Measurements from ENCODE around the gene XRCC4.
"Not testable (repeated sequence)": the region's sequence is repeated elsewhere in the genome, so short reads cannot be mapped to it uniquely, and the experiment has no call there.

Gene XRCC4
- 2.4 to 5.5 (median 3.5) reads per million in 4 donors for total RNA-seq

DNA sequence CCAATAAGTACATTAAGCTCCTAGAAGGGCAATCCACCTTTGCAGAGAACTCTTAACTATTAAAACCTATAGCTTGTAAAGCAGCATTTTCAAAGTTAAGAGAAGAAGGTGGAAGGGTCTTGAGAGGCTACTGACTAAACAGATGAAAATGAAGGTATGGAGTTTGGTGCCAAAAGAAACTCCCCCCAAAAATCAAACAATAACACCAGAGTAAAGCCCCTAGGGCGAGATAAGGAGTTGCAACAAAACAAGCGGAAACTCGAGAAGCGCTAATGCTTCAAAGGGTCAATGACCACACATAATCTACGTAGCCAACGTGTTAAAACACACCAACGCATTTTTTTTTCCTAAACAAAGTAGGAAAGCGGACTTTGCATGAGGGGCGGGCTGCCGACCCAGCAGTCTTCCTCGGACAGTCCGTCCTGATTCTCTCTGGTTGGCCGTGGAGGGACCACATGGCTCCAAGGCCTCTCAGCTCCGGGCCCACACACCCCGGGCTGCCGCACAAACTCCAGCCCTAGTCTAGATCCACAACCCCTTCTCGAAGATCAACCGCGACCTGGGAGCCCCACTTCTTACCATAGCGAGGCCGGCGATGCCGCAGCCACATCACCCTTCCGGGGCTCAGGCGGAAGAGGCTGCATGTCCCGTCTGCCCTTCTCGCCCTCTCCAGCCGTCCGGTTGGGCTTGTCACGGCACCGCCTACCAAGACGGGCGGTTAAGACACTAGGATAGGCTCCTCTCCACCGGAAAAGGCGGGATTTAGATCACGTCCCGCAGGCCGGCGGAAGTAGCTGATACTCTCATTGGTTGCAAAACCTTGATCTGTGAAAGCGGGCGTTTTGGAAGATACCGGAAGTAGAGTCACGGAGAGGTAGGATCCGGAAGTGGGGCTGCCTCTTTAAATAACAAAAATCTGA is at the start of gene XRCC4, which contains the start of gene TMEM167A:
TSS of gene XRCC4 (plus strand) at position 806 of the 920 bp plus-strand sequence. CDS start 27,373 bp downstream, outside the sequence.
TSS of gene TMEM167A (minus strand) at position 653 of the 920 bp plus-strand sequence. CDS start at position 582, 71 bp downstream.
- peak; percentile 86 to 98 (median 91) for DNase-seq

- DNase-seq: no peak
Observed at GRCh38 chr5:83029912-83030311, 47.4 kb upstream of the XRCC4 start.

GRCh38 chr5:83031381-83031780 is 46.0 kb upstream of the XRCC4 start:
- DNase-seq: no peak

DNA sequence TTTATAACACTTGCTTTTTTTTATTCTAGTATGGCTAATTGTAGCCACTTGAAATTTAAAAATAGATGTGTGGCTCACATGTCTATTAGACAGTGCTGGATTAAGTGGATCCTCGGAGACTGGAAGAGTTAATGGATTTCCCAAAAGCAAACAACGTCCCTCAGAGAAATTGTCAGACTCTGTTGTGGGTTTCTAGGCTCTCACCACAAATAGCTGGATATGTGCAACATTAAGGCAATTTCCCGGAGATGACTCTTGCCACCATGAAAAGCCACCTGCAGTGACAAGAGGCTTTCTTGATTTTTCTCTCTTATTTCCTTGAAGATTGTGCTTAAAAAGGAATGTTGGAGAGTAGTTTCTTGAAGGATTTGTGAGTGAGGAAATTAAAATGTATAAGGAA is 43.3 kb upstream of the XRCC4 start:
- no peak for DNase-seq

DNA sequence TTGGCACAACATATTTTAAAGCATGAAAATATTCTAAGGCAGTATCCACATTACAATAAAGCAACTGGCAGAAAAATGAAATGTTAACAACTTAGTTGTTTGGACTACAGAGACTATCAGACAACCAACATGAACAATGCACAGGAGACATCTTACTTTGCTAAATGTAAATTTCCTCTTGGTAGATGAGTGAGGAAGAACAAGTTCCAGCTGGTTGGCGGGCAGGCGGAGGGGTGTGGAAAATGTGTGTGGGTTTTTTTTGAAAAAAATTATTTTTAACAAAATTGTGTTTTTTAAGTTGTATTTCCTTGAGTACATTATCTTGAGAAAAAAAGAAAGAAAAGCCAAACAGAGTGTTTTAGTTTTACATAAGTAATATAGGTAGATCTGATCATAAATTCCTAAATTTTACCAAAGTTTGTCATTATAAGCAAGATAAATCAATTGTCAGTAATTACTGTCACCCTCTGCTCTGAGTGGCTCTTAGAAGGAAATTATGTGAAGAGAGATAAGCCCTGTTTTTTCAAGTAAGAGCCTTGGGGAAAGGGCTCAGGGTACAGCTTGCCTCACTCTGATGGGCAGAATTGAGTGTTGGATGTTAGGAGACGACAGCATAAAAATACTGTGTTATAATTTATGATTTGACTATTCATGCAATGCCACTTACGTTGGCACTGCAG is 42.7 kb upstream of the XRCC4 start:
- no peak for DNase-seq

DNA sequence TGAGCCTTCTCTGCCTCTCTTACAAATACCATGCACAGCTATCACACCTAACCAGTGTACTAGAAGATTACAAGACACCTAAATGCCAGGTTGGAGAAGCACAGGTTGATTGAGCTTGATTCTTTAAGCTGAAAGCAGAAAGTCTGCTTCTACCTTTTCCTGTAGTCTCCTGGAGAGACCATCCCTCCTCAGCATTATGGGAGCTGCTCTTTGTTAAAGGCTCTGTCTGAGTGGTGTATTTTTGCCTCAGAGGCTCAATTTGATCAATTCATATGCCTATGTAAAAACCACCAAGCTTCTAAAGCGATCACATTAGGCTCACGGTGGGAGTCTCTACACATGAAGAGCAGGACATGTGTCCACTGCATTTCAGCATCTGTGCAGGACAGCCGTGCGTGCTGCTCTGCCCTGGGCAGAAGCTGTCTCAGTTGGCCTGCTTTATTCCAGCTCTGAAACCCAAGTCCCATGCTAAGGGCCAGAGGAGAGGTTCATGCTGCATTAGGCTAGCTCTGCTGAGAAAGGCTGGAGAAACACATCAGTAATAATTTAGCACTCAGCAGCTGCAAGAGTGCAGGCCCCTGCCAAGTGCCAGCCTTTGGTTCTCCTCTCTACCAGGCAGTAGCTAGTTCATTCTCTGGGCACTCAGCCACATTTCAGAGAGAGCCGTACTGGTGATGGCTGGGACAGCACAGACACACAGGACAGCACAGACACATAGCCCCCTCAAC is 41.8 kb upstream of the XRCC4 start:
- no peak for DNase-seq

- DNase-seq: no peak
Observed at GRCh38 chr5:83036991-83037575, 40.3 kb upstream of the XRCC4 start.

DNA sequence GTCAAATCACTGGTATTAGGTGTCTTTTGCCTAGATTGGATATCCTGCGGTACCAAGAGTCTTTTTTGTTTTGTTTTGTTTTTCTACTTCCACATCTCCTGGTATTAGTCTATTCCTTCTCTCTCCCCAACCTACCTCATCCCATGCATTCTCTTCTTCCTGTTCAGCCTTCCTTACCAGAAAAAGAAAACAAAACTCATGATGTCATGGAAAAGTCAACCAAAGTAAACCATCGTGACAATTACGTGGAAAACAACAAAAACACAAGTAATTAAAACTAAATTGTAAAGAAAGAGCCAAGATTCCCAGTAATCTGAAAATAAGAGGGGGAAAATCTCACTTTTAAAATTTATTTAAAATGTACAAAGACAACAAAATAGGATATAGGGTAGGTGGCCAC is 38.4 kb upstream of the XRCC4 start:
- DNase-seq: no peak

DNA sequence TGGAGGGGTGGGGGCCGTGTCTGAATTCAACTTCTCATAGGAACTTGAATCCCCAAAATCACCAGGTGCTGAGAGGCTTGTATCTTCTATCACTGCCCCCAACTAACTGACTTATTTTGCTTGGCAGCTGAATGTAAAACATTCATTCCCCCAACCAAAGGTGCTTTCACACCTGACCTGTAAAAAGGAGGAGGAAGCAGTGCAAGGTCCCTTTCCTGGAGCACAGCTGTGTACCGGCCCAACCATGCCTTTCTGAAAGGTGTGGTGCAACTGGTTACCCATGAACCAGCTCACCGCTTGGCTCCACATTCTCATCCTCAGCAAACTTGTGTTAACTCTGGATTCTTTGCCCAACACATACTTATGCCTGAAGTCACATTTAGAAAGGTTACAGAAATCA is 34.8 kb upstream of the XRCC4 start:
- DNase-seq: no peak

DNA sequence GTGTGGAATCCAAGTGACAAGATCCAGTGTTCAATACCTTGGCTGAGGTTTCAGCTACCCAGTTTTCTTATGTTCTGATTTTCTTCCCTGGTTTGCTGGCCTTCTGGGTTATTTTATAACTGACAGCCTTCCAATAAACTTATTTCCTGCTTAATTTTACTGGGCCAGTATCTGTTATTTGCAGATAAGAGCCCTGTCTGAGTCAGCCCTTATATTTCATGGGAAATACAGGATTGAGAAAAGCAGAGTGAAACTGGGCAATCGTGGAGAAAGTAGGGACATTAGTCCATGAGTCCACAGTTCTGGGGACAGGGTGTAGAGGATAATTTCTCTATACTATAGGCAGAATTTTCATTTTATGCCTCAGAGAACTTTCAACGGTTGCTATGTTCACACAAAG is 32.4 kb upstream of the XRCC4 start:
- DNase-seq: no peak

GRCh38 chr5:83048277-83048676 is 29.1 kb upstream of the XRCC4 start:
- no peak for DNase-seq

DNA sequence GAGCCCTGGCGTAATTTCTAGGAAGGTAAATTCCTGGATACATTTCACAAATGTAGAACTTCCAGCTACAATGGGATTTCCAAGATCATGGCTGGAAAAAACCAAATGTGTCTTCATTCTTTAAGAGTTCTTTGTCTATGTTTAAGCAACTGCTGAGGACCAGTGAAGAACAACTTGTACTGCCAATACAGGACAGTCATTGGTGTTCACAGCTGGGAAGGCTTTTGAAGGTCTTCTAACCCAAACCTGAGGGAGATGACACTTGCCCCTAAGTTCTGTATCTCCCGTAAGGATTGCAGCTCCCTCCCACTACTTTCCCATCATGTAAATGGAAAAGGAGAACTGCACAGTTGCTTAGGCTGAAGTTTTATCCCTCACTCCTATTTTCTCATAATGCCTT is 28.5 kb upstream of the XRCC4 start:
- no peak for DNase-seq

DNA sequence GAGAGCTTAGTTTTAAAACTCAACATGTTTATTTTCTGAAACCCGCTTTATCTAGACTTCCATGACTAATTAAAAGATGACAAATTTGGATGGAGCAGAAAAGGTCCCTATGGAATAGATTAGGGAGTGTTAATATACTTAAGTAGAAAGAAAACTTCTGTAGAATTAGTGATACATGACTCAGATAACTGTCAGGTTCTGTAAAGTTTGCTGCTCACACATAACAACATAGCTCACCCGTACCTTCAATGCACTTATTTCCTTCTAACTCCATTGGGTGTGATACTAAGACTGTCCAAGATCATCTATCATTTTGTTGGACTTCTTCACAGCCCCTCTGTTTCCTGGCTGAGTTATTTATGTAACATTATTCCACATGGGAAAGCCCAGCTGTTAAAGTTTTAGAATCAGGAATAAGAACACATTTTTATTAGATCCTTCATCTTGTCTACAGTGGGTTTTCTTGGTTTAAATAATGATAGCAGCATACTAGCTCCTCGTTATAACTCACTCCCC is 27.9 kb upstream of the XRCC4 start:
- no peak for DNase-seq

DNA sequence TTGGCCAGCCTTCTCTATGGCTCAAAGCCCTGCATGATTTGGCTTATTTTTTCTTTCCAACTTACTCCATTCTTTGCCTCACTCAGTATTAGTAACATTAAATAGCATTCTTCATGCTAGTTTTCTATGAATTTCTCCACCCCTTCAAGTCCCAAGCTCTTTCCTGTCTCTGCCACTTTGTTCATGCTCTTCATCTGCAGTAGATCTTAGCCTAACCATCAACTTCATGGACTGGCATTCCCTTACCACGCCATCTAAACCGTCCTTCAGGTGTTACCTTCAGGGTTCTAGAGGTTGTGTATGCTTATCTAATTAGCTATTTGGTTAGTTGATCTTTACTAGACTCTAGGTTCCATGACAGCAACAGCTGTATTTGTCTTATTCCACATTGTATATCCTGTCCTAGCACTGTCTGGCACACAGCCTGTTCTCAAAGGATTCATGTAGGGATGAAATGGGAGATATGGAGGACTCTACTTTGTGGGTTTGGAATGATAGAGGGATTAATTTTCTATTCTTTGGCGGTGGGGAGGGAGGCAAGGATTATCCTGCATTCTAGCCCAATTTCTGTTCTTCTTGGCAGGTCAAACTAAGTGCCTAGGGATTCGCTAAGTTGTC is 26.5 kb upstream of the XRCC4 start:
- no peak for DNase-seq

GRCh38 chr5:83055166-83055565 is 22.2 kb upstream of the XRCC4 start:
- no peak for DNase-seq

GRCh38 chr5:83058726-83059125 is 18.6 kb upstream of the XRCC4 start:
- no peak for DNase-seq

DNA sequence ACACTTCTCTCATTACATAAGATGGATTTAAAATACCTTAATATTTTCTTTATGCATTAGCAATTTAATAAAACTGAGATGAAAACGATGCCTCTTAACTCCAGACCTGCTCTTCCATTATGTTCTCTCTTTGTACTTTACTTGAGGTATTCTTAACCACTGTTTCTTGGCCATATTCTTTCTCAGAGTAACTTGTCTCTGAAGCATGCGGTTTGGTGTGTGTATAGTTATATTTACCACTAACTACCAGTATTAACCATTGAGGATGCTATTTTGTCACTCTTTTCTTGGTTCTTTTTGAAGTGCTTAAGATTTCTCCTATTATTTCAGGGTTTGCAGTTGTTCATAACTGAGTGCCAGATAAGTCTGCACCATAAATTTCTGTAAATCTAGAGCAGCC is 18.0 kb upstream of the XRCC4 start:
- DNase-seq: no peak

DNA sequence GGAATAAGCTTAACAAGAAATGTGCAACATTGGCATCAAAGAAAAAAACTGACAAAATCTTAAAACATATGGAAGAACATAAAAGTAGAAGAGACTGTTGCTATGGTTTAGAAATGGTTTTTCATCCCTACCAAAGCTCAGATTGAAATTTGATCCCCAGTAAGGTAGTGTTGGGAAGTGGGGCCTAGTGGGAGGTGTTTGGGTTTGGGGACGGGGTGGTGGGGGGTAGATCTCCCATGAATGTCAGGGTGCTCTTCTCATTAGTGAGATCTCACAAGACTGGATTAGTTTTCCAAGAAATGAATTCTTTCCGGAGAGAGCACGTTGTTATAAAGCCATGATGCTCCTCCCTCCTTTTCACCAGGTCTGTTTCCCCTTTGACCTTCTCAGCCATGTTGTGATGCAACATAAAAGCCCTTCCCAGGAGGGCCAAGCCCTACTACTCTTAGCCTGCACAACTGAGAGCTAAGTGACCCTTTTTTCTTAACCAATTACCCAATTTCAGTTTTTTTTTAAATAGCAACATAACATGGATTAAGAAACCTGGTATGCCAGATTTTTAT is 10.7 kb upstream of the XRCC4 start:
- no peak for DNase-seq

DNA sequence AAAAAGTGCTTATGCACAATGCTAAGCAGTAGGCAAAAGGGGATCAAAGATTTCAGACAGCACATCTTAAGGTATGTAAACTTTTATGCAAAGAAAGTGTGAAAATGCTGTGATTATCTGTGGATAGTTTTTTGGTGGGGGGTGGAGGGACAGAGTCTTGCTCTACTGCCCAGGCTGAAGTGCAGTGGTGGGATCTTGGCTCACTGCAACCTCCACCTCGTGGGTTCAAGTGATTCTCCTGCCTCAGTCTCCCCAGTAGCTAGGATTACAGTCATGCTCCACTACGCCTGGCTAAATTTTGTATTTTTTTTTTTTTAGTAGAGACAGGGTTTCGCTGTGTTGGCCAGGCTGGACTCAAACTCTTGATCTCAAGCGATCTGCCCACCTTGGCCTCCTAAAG is 10.0 kb upstream of the XRCC4 start:
- not testable (repeated sequence) for DNase-seq

GRCh38 chr5:83069096-83069799 is 8.1 kb upstream of the XRCC4 start:
- no peak for DNase-seq
